ENCODE measurements around the gene PPT1.
A peak's percentile ranks its signal among the peaks of the same experiment; 100 is the strongest.

DNA sequence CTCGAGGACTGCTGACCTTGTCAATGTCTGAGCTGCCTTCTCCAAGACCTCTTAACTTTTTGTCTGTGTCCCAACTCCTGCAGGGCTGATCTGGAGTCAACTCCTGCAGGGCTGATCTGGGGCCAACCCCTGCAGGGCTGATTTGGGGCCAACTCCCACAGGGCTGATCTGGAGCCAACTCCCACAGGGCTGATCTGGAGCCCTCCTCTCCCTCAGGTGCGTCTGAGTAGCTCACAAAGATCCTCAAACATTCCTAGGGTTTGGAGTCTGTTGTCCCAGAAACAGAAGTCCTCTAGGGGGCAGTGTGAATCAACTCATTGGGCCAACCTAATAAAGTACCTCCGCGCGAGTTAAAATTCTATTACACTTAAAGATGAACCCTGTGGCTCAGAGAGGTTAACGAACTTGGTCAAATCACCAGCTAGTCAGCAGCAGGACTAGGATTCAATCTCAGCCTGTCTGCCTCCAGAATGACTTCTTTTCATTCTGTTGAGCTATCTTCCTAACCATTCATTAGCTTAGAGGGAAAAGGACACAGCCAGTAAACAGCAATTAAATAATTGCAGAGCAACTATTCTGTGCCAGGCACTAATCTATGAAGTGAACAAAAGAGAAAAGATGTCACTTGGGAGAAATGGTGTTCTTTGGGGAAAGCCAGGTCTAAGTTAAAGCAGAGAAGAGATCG, 47.0 kb upstream of the PPT1 start:
- TF ChIP-seq EZH2phosphoT487 (IDR thresholded peaks at IDR 0.05; ENCODE audit: low read depth, severe bottlenecking, unreplicated experiment): no peak
- TF ChIP-seq, protein P1, sequence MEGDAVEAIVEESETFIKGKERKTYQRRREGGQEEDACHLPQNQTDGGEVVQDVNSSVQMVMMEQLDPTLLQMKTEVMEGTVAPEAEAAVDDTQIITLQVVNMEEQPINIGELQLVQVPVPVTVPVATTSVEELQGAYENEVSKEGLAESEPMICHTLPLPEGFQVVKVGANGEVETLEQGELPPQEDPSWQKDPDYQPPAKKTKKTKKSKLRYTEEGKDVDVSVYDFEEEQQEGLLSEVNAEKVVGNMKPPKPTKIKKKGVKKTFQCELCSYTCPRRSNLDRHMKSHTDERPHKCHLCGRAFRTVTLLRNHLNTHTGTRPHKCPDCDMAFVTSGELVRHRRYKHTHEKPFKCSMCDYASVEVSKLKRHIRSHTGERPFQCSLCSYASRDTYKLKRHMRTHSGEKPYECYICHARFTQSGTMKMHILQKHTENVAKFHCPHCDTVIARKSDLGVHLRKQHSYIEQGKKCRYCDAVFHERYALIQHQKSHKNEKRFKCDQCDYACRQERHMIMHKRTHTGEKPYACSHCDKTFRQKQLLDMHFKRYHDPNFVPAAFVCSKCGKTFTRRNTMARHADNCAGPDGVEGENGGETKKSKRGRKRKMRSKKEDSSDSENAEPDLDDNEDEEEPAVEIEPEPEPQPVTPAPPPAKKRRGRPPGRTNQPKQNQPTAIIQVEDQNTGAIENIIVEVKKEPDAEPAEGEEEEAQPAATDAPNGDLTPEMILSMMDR (IDR thresholded peaks at IDR 0.05; ENCODE audit: poor library complexity): peak; percentile 84
